SU-DHL-6 (cell line): ENCODE data around the gene NOXA1.
A peak's percentile ranks its signal among the peaks of the same experiment; 100 is the strongest.

Source experiments
- H2AFZ ChIP-seq: fragments of 200-600 bp; sonication (generic); 2 replicates; pipeline ENCODE4 v1.6.1; 2014; ENCODE audit warnings: low read depth, mild to moderate bottlenecking, moderate library complexity, mixed read lengths, antibody characterized with exemption, low read length; ENCODE audit not compliant: severe bottlenecking
- H3F3A ChIP-seq: fragments of 200-600 bp; shearing (Covaris generic); 2 replicates; pipeline ENCODE4 v1.6.0; 2016; ENCODE audit warnings: antibody characterized with exemption, mild to moderate bottlenecking; ENCODE audit not compliant: insufficient read depth
- H3K27ac ChIP-seq: fragments of 200-600 bp; sonication (generic); 2 replicates; pipeline ENCODE4 v1.5.1; 2016; ENCODE audit warnings: low read depth, mild to moderate bottlenecking, low read length, moderate library complexity, mixed read lengths
- H3K27me3 ChIP-seq: fragments of 200-600 bp; sonication (generic), shearing (Covaris generic); 2 replicates; pipeline ENCODE4 v1.6.0; 2014; ENCODE audit warnings: mild to moderate bottlenecking, low read length
- H3K36me3 ChIP-seq: fragments of 200-600 bp; sonication (generic); 2 replicates; pipeline ENCODE4 v1.6.1; 2014; ENCODE audit warnings: mild to moderate bottlenecking, low read length, mixed read lengths
- H3K4me2 ChIP-seq: fragments of 300-600, 200-600 bp; shearing (Covaris generic), sonication (generic); 2 replicates; pipeline ENCODE4 v1.6.0; 2014; ENCODE audit warnings: low read length, low read depth, mild to moderate bottlenecking; ENCODE audit not compliant: poor library complexity, severe bottlenecking
- H3K4me3 ChIP-seq: fragments of 200-600 bp; sonication (generic); 2 replicates; pipeline ENCODE4 v1.5.1; 2014; ENCODE audit warnings: antibody characterized with exemption, low read length, mild to moderate bottlenecking, mixed read lengths; ENCODE audit not compliant: insufficient read depth, poor library complexity, severe bottlenecking
- H3K79me2 ChIP-seq: fragments of 200-600 bp; sonication (generic); 2 replicates; pipeline ENCODE4 v1.6.1; 2014; ENCODE audit warnings: mild to moderate bottlenecking, low read length, moderate library complexity; ENCODE audit not compliant: insufficient read depth
- H3K9ac ChIP-seq: fragments of 200-600 bp; sonication (generic); 2 replicates; pipeline ENCODE4 v1.7.0; 2014; ENCODE audit warnings: mild to moderate bottlenecking, low read length
- H3K9me2 ChIP-seq: fragments of 200-600 bp; sonication (generic); replicated peaks from 2 replicates; pipeline ENCODE4 v1.6.1; 2014; ENCODE audit warnings: low read length; ENCODE audit not compliant: insufficient read depth
- H3K9me3 ChIP-seq: fragments of 200-600 bp; sonication (generic); 2 replicates; pipeline ENCODE4 v1.6.1; 2014; ENCODE audit warnings: low read length, mixed read lengths; ENCODE audit not compliant: insufficient read depth
- H4K20me1 ChIP-seq: fragments of 200-600 bp; sonication (generic); 2 replicates; pipeline ENCODE4 v1.6.1; 2014; ENCODE audit warnings: low read depth, mild to moderate bottlenecking, antibody characterized with exemption, low read length, moderate library complexity, mixed read lengths
- EZH2phosphoT487 ChIP-seq: fragments of 200-600 bp; sonication (generic), shearing (Covaris generic); conservative IDR thresholded peaks from 2 replicates; pipeline ENCODE4 v1.6.1; 2018; ENCODE audit warnings: mild to moderate bottlenecking, antibody characterized with exemption, low read length, moderate library complexity, mixed read lengths
- TF ChIP-seq, protein P1 (sequence below): fragments of 200-600 bp; sonication (generic); IDR thresholded peaks from one replicate; pipeline ENCODE4 v1.5.1; 2017; ENCODE audit warnings: antibody characterized with exemption, mild to moderate bottlenecking, low read length, moderate library complexity; ENCODE audit not compliant: insufficient read depth, poor library complexity, severe bottlenecking

The NOXA1 gene

DNA sequence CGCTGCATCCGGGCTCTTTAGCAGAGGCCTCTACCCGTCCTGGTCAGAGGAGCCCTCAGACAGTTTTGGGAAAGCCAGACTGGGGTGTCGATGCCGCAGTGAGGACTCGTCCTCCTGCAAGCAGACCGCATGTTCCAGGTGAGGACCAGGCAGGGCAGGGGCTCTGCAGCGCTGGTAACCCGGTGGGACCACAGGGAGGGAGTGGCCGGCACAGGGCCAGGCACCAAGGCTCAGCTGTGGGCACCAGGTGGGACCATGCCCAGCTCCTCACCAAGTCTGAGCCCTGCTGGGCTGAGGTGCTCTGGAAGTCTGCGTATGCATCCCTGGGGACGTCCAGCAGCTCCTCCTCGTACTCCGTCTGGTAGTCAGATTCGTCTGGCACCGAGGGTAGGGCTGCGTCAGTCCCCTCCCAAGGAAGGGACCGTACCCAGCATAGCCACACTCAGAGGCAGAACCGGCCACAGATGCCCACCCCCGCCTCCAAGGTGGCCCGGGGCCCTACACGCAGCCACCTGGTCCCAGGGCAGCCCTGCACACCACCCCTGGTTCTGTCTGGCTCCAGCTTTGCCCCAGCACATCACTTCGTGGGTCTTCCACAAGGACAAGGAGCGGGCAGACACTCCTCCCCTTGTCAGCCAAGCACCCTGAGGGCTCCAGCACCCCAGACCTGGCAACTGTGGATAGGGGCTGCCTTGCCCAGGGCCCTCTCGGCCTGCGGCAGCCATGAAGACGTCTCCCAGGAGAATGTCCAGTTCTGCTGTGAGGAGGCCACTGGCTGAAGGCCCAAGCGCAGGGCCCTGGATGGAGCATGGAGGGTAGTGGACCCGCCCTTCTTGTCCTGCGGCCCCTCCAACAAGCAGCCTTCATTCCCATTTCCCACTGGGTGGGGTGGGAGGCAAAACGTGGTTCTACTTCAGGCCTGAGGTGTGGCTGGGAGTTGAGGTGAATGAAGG is 37.4 kb downstream of the NOXA1 start:
- H3K4me2 ChIP-seq, result no peak overlapping the region
- no peak overlapping the region for H3K27ac ChIP-seq
- no peak overlapping the region for H2AFZ ChIP-seq
- no peak overlapping the region for H3K9ac ChIP-seq
- no peaks in the 10 kb centered on the region for H3K36me3 ChIP-seq
- H3K4me3 ChIP-seq, result no peak overlapping the region
- H3F3A ChIP-seq, result no peaks in the 10 kb centered on the region
- H4K20me1 ChIP-seq, result no peaks in the 10 kb centered on the region
- TF ChIP-seq EZH2phosphoT487, result no peak
- TF ChIP-seq, protein P1, sequence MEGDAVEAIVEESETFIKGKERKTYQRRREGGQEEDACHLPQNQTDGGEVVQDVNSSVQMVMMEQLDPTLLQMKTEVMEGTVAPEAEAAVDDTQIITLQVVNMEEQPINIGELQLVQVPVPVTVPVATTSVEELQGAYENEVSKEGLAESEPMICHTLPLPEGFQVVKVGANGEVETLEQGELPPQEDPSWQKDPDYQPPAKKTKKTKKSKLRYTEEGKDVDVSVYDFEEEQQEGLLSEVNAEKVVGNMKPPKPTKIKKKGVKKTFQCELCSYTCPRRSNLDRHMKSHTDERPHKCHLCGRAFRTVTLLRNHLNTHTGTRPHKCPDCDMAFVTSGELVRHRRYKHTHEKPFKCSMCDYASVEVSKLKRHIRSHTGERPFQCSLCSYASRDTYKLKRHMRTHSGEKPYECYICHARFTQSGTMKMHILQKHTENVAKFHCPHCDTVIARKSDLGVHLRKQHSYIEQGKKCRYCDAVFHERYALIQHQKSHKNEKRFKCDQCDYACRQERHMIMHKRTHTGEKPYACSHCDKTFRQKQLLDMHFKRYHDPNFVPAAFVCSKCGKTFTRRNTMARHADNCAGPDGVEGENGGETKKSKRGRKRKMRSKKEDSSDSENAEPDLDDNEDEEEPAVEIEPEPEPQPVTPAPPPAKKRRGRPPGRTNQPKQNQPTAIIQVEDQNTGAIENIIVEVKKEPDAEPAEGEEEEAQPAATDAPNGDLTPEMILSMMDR, result no peak
- no peaks in the 10 kb centered on the region; the same call in 1 of the 2 replicates for H3K79me2 ChIP-seq
- H3K9me2 ChIP-seq, result no peaks in the 10 kb centered on the region
- no peaks in the 10 kb centered on the region for H3K9me3 ChIP-seq
- no peaks in the 10 kb centered on the region for H3K27me3 ChIP-seq

DNA sequence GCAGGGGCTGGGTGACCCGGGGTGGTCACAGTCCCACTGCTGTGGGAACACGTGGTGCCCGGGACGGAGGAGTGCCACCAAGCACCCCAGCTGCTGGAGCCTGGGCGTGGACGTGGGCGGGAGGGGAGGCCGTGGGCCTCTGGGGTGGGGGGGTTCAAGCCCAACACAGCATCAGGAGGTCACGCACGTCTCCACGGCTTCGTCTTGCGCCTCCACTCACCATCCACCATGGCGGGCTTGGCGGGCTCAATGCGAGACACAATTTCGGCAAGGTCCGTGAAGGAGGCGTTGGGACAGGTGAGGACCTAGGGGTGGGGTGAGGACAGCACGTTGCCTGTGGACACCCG is 38.1 kb downstream of the NOXA1 start:
- H4K20me1 ChIP-seq, result no peaks in the 10 kb centered on the region
- H3K79me2 ChIP-seq, result no peaks in the 10 kb centered on the region; the same call in 1 of the 2 replicates
- no peaks in the 10 kb centered on the region for H3K36me3 ChIP-seq
- H3K27me3 ChIP-seq, result no peaks in the 10 kb centered on the region
- H3K9ac ChIP-seq, result peak overlapping the region; percentile 54
- H3K4me3 ChIP-seq, result no peak overlapping the region
- H3K27ac ChIP-seq, result peak overlapping the region; percentile 36; the same call in 1 of the 2 replicates
- no peaks in the 10 kb centered on the region for H3K9me2 ChIP-seq
- peak overlapping the region; percentile 55 for H3K4me2 ChIP-seq
- TF ChIP-seq, protein P1, result no peak
- TF ChIP-seq EZH2phosphoT487, result no peak
- no peak overlapping the region for H2AFZ ChIP-seq
- no peaks in the 10 kb centered on the region for H3K9me3 ChIP-seq
- no peaks in the 10 kb centered on the region for H3F3A ChIP-seq

- H3K4me2 ChIP-seq, result peak overlapping the region; percentile 55
- H3K9ac ChIP-seq, result peak overlapping the region; percentile 54
- H3K9me3 ChIP-seq, result no peaks in the 10 kb centered on the region
- H3K9me2 ChIP-seq, result no peaks in the 10 kb centered on the region
- no peak for TF ChIP-seq EZH2phosphoT487
- TF ChIP-seq, protein P1, result no peak
- H4K20me1 ChIP-seq, result no peaks in the 10 kb centered on the region
- no peaks in the 10 kb centered on the region; the same call in 1 of the 2 replicates for H3K79me2 ChIP-seq
- H3F3A ChIP-seq, result no peaks in the 10 kb centered on the region
- peak overlapping the region; percentile 35 for H3K4me3 ChIP-seq
- H3K27me3 ChIP-seq, result no peaks in the 10 kb centered on the region
- peak overlapping the region; percentile 57 for H2AFZ ChIP-seq
- H3K36me3 ChIP-seq, result no peaks in the 10 kb centered on the region
- peak overlapping the region; percentile 72 for H3K27ac ChIP-seq
Observed at GRCh38 chr9:137461663-137462395, 38.6 kb downstream of the NOXA1 start.
